NCI-H187 (cell line): ENCODE measurements around the gene PPIP5K1.
"Not testable (repeated sequence)": the region's sequence is repeated elsewhere in the genome, so short reads cannot be mapped to it uniquely, and the experiment has no call there.

Experiments used
- DNase-seq, 2 experiments: peaks; one replicate each; lab custom pipeline; 2025; lab: John Stamatoyannopoulos, UW

The PPIP5K1 gene

DNA sequence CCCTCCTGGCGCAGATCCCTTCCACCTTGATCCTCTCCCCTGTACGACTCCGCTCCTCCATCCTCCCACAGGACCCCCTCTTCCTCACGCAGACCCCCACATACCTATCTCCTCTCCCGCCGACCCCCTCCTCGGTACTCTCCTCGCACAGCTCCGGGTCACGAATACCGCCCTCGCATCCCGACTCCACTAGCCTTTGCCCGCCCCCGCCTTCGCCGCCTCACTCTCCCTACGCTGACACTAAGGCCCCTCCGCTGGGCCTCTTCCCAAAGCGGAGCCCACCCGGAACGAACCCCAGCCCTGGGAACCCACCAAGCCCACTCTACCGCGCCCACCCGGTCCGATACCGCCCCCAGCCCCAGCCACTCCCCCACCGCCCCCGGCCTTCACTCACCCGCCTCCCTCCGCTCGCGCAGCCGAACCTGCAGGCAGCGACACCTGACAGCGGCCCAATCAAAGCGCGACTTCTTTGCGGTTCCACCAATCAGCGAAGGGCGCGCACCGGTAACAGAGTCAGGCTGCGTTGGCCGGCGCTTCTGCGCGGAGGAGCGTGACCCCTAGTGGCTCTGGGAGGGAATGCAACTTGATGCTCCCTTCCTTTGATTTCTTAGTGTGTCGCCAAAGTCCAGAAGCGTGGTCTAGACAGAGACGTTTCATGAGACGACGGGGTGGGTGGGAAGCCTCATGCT lies at the start of gene PPIP5K1:
TSS of gene PPIP5K1 (minus strand) at position 431 of the 689 bp plus-strand sequence. CDS start 5,704 bp downstream, outside the sequence.
- not testable (repeated sequence) for DNase-seq

DNA sequence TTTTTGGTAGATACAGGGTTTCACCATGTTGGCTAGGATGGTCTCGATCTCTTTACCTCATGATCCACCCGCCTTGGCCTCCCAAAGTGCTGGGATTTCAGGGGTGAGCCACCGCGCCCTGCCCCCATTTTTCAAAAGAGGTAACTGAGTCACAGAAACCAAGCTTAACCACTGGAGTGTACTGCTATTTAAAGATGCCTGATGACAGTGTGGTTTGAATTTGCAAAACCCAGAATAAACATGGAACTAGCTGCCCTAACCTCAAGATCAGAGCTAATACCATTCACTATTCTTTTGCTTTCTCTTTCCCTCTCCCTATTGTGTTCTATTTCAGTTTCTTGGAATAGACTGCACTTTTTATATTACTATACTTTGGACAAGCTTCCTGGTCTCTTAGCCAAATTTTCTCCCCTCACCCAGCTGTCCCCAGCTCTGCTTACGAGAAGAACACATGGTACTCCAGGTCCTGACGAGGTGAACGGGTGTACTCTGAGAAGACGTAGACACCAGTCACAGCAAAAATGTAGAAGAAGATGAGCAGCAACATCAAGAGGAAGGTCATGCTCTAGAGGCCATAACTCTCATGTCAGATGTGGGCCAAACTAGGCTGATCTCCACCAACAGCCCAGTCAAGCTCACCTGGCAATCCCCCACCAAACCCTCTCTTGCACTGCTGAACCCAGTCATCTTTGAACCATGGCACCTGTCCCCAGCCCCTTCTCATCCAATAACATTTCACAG lies 48.6 kb upstream of the PPIP5K1 start:
- not testable (repeated sequence) for DNase-seq

DNA sequence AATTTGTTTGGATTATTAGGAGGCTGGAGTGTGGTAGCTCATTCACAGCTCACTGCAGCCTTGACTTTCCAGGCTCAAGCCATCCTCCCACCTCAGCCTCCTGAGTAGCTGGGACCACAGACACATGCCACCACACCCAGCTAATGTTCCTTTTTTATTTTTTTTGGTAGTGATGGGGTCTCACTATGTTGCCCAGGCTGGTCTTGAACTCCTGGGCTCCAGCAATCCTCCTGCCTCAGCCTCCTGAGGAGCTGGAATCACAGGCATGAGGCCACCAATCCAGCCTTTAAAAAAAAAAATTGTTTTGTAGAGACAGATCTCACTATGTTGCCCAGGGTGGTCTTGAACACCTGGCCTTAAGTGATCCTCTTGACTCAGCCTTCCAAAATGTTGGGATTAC lies 36.9 kb upstream of the PPIP5K1 start:
- DNase-seq: not testable (repeated sequence)

DNA sequence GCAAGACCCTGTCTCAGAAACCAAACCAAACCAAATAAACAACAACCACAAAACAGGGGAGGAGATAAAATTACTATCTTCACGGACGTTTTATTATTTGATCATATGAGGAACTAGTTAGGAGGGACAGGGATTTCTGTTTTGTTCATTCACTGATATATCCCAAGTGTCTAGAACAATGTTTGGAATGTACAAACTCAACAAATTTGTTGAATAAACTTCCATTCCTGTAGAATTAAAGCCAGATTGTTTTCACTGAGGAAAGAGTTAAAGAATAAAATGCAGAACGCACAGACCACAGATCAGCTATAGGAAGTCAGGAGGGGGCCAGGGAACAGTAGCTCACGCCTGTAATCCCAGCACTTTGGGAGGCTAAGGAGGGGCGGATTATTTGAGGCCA lies 35.1 kb upstream of the PPIP5K1 start:
- DNase-seq: no peak

DNA sequence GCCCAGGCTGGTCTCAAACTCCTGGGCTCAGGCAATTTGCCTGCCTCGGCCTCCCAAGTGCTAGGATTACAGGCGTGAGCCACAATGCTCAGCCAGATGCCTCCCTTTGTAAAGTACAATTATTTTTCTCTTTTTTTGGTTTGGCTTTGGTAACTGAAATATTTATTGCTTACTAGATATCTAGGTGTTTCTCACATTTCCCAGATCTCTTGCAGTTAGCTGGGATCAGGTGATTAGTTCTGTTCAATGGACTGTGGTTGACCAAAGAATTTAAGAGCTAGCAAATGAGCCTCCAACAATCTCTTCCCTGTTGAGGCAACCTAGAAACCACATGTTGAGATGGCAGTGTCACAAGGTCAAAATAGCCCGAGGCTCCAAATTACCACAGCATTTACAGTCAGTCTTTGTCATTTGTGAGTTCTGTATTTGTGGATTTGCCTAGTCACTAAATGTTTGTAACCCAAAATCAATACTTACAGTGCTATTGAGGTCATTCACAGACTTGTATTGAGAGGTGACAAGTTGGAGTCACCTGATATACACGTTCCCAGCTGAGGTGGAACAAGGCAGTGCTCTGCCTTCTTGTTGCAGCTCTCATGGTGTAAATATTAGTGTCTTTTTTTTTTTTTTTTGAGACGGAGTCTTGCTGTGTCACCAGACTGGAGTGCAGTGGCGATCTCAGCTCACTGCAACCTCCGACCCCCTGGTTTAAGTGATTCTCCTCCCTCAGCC lies 32.2 kb upstream of the PPIP5K1 start:
- DNase-seq: not testable (repeated sequence)

DNA sequence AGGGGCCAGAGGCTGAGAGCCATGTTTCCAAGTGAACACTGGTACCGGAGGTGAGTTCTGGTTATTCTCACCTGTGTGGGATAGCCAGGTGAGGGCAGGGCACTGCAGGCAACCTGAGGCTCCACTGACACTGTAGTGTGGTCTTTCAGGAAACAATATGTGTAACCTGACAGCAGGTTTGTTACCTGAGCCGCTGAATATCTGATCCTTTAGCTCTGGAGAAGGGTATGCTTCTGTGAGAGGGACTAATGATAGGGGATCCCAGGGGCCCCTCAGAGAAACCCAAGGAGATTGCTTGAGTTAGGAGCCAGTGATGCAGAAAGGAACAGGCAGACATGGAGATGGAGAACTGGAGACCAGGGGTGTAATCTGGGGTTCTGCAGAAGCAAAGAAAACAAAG lies 28.7 kb upstream of the PPIP5K1 start, which contains the start of gene STRC:
TSS of gene STRC (minus strand) at position 101 of the 400 bp plus-strand sequence. CDS start at position 23, 78 bp downstream.
- not testable (repeated sequence) for DNase-seq

DNA sequence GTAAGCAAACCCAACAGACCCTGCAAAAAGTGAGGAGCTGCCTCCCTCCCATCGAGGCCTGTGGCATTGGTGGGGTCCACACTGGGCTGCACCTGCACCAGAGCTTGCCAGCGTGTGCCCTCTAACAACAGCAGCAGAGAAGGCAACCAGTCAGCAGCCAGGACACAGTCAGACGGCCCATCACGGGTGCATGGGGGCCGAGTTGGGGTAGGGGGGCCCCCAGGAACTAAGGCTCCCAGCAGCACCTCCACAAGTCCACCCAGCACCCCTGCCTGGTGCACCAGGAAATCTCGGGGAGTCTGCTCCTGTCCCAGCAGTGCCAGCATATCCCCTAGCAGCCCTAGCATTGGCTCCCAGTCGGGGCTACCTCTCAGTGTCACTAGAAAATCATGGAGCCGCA lies 27.7 kb upstream of the PPIP5K1 start:
- not testable (repeated sequence) for DNase-seq

DNA sequence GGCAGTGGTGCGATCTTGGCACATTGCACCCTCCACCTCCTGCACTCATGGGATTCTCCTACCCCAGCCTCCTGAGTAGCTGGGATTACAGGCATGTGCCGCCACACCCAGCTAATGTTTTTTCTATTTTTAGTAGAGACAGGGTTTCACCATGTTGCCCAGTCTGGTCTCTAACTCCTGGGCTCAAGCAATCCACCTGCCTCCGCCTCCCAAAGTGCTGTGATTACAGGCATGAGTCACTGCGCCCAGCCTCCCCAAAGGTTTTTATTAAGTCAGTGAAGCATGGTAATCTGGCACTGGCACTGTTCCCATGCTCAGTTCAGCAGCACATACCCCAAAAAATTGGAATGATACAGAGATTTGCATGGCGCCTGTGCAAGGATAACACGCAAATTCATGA lies 12.2 kb upstream of the PPIP5K1 start:
- DNase-seq: peak in 1 of 2 experiments; percentile 1

DNA sequence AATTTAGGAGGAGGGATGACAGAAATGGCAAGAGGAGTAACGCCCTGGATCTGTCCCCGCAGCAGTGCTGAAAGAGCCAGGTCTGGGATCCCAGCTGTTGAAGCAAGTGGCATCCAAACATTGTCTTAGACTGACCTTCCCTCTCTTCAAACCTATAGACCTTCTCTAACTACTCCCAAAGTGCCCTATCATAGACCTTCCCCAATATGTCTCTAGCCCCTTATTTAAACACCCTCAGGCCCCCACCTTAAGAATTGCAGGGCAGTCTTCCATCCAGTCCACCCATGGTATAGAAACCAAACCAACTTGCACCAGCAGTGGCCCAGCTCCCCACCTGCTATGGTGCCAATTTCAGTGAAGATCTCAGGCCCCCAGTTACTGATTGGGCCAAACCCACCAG lies 10.2 kb upstream of the PPIP5K1 start:
- DNase-seq: not testable (repeated sequence)

DNA sequence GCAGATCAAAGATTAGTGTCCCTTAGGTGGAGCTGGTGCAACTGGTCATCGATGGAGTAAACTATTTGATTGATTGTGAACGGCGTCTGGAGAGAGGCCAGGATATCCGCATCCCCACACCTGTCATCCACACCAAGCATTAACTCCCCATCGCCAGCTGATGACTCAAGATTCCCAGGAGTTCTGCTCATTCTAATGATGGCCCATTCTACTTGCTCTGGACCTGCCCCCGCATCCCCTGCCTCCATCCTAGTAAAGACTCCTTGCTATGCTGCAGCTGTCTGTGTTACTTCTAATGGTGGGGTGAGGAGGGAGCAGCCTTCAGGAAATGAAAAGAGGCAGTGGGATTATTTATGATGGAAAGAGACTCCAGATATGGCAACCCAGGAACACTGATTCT lies 9.1 kb upstream of the PPIP5K1 start:
- DNase-seq: not testable (repeated sequence)

DNA sequence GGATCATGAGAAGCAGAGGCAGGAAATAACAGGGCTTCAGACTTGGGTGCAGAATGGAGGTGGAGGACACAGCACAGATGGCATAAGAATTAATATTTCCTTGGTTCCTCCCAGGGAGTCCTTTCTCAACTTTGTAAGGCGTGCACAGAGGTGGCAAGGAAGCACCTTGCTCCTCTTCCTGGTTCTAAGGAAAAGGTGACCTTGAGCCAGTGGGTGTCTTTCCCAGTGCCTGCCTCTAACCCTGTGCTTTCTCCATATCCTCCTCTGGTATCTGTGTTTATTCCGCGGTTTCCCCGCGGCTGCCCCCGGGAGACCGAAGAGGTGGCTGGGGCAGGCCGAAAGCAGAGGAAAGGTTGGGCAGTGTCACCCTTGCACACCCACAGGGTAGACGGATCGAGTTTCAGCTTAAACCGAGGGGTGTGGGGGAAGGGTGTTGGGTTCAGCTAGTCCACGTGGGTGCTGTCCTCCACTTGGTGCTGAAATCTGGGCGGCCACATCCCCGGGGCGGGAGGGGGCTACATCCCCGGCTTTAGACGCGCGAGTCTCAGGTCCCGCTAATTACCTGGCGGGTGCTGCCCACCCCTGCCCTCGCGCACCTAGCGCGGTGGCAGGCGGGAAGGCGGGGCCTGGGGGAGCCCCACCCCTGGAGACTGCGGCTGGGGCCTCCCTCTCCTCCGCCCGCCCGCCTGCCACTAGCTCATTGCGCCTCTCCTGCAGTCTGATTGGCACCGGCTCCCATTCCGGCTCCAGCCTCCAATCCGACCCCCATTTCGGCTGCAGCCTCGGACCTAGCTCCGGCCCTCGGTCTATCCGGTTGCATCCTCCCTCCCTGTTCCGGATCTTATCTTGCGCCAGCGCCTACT lies 3.6 kb upstream of the PPIP5K1 start, which contains the start of gene CKMT1B:
TSS of gene CKMT1B (plus strand) at position 700 of the 863 bp plus-strand sequence. CDS start 192 bp downstream, outside the sequence.
- DNase-seq: not testable (repeated sequence)

DNA sequence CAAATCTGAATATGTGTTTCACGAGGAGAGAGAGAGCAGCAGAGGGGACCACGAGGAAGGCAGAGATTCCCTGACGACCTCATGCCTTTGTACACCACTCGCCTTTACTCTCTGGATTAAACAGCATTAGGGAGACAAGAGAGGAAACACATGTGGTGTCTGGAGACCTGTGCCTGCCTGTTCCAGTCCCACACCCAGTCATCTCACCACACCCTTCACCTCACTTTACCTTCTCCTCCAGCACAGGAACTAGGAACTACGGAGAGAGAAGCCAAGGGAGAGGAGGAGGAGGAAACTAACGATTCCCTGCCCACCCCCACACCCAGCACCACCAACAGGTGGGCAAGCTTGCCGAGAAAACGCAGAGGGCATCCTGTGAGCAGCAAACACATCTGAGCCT lies 2.8 kb upstream of the PPIP5K1 start:
- not testable (repeated sequence) for DNase-seq

DNA sequence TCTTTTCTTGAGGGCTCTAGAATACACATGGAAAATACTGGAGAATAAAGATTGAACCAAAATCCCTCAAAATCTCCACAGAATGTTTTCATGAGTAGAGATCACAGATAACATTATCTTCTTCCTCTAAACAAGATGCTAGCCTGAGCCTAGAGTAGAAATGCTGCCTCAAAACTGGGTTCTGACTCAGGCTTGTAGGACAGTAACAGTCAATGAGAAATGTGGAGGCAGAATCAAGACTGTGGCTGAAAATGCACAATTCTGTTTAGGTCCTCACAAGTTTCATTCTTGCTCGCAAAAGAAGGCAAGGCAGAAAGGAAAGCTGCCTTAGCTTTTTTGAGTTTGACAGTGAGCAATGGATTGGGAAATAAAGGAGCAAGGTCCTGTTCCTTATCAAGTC lies 15.4 kb downstream of the PPIP5K1 start:
- DNase-seq: not testable (repeated sequence)

DNA sequence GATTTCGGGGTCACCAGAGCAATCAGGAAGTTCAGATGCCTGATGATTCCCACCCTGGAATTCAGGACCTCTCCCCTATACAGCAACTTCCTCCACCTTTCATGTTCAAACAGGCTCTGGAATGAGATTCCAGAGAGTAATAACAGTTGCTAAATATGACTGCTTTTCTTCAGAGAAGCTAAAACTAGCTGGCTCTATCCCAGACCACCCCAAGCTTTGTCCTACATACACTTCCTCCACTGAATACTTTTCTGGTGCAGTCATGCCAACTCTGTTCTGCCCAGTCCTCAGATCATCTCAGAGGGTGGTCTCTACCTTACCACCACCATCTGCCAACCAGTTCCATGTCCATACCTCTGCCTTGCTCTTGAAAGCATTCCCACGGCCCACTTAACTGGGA lies 23.4 kb downstream of the PPIP5K1 start:
- DNase-seq: not testable (repeated sequence)

DNA sequence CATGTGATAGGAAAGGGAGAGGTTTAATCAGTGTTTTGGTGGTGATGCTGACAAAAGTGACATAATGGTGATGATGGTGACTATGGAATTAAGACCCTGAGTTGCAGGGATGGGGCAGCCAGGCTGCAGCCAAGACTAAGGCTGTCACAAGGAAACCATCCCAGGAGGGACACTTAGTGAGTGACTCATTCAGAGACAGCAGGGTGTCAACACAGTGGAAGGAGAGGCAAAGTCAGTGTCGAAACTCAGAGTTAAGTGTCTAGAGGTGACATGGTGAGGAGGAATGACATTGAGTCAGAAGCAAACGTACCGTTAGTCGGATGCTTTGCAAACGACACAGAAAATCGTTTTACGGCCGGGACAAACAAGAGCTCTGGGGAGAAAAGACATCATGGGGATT lies 26.2 kb downstream of the PPIP5K1 start:
- DNase-seq: not testable (repeated sequence)

DNA sequence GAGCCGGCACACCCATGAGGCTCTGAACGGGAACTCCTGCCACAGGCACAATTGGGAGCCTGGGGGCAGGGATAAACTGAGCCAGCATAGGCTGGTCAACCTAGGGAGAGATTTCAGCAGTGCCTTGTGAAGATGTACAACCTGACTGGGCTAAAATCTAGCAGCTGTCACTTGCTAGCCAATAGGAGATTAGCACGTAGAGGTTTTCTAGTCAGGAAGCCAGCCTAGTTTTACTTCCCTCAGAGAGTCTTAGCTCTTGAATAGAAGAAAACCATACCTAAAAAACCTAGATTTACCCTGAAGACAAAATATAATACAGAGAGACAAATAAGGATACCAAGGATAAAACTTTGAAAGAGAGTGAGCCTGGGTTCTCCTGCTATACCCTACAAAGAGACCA lies 27.3 kb downstream of the PPIP5K1 start:
- not testable (repeated sequence) for DNase-seq

DNA sequence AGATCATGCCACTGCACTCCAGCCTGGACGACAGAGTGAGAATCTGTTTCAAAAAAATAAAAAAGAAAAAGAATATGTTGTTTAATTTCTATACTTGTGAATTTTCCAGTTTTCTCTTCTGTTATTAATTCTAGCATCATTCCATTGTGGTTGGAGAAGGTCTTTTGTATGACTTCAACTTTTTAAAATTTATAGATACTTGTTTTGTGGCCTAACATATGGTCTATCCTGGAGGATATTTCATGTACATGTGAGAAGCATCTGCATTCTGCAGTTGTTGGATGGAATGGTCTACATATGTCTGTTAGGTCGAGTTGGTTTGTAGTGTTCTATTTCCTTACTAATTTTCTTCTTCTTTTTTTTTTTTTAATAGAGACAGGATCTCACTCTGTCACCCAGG lies 37.0 kb downstream of the PPIP5K1 start:
- no peak for DNase-seq

DNA sequence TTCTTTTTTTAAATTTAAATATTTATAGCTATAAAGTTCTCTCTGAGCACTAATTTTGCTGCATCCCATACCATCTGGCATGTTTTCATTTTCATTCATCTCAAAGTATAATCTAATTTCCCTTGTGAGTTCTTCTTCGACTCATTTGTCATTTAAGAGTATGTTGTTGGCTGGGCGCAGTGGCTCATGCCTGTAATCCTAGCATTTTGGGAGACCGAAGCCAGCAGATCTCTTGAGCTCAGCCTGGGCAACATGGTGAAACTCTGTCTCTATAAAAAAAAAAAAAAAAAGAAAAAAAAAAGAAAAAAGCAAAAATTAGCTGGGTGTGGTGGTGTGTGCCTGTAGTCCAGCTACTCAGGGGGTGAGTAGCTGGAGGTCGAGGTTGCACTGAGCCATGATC lies 37.8 kb downstream of the PPIP5K1 start:
- no peak for DNase-seq

DNA sequence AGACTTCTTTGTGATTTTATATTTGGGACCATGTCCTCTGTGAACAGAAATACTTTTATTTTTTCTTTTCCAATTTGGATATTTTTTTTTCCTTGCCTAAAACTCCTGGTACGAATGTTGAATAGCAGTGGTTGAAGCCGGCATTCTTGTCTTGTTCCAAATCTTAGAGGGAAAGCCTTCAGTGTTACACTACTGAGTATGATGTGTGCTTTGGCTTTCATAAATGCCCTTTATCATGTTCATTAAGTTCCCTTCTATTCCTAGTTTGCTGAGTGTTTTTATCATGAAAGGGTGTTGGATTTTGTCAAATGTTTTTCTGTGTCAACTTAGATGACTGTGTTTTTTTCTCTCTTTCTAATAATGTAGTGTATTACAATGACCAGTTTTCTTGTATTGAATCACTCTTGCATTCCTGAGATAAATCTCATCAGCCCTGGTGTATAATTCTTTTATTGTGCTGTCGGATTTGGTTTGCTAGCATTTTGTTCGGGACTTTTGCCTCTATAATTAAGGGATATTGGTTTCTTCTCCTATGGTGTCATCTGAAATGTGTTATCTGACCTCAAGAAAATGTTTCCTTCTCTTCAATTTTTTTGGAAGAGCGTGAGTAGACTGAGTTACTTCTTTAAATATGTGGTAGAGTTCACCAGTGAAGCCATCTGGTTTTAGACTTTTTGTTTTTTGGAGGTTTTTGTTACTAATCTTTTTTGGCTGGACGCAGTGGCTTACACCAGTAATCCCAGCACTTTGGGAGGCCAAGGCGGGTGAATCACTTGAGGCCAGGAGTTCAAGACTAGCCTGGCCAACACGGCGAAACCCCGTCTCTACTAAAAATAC lies 39.3 kb downstream of the PPIP5K1 start:
- DNase-seq: no peak

DNA sequence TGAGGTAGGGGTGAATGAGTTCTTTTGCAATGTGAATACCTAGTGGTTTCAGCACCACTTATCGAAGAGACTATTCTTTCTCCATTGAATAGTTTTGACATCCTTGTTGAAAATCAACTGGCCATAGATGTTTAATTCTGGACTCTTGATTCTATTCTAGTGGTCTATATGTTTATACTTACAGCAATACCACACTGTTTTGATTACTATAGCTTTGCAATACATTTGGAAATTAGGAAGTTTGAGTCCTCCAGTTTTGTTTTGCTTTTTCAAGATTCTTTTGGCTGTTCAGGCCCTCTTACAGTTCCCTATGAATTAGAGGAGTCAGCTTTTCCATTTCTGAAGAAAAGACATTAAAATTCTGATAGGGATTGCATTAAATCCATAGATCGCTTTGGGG lies 42.5 kb downstream of the PPIP5K1 start:
- no peak for DNase-seq
